Measurements from ENCODE around the gene PTPN14. TPM values are rescaled to one million over a fixed set of nuclear protein-coding genes. Genes with fewer than 3 reads are reported as not detected.
A peak's percentile ranks its signal among the peaks of the same experiment; 100 is the strongest.

Gene PTPN14
- total RNA-seq, 1 donor from 2014 or later, result 43.7 TPM

GRCh38 chr1:214586621-214587020 lies 35.2 kb upstream of the PTPN14 start:
- no peak for ATAC-seq
- no peak for DNase-seq
- TF ChIP-seq CTCF (IDR thresholded peaks at IDR 0.05), result no peak
- H3K36me3 ChIP-seq, result no peaks in the 10 kb centered on the region
- H3K27ac ChIP-seq, result no peak overlapping the region
- H3K27me3 ChIP-seq, result no peaks in the 10 kb centered on the region
- no peaks in the 10 kb centered on the region for H3K9me3 ChIP-seq
- no peak overlapping the region for H3K4me3 ChIP-seq
- H3K4me1 ChIP-seq, result no peaks in the 10 kb centered on the region
- intact Hi-C loops (cut with DNase I), result loop anchor here (10.0 kb wide), 1 partner anchor 252 kb away; no protein-coding TSS in a partner anchor

- DNase-seq (no peak), ATAC-seq (peak; percentile 68)
- H3K4me3 ChIP-seq, result no peak overlapping the region
- no peaks in the 10 kb centered on the region for H3K4me1 ChIP-seq
- H3K27me3 ChIP-seq, result no peaks in the 10 kb centered on the region
- no peak overlapping the region for H3K27ac ChIP-seq
- intact Hi-C loops (cut with DNase I), result loop anchor here (10.0 kb wide), 1 partner anchor 250 kb away; no protein-coding TSS in a partner anchor
- H3K36me3 ChIP-seq, result no peaks in the 10 kb centered on the region
- TF ChIP-seq CTCF (IDR thresholded peaks at IDR 0.05), result peak; percentile 66
- H3K9me3 ChIP-seq, result no peaks in the 10 kb centered on the region
Observed at GRCh38 chr1:214584805-214585766, 33.7 kb upstream of the PTPN14 start.

DNA sequence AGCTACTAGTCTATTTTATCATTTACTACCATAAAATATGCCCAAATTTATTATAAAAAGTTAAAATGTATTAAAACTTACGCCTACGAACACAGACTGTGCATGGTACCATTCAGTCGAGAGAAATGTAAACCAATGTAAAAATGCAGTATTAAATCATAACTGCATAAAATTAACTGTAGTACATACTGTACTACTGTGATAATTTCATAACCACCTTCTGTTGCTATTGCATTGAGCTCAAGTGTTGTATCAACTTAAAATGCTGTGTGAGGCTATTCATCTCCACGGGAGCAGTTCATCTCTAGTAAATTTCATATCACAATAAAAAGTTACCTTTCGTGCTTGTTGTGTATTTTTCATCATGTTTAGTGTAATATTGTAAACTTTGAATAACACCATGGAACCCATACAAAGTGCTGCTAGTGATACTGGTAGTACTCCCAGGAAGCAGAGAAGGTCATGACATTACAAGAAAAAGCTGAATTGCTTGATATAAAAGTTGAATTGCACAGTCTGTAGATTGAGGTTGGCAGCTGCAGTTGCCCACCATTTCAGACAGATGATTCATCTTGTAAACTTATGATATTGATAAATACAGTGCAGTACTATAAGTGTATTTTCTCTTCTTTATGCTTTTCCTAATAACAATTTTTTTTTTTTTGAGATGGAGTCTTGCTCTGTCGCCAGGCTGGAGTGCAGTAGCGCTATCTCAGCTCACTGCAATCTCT lies 32.6 kb upstream of the PTPN14 start:
- Histone ChIP-seq H3K27ac (no peak overlapping the region), H3K4me1 (no peaks in the 10 kb centered on the region), H3K27me3 (no peaks in the 10 kb centered on the region), H3K4me3 (no peak overlapping the region), H3K9me3 (no peaks in the 10 kb centered on the region), H3K36me3 (no peaks in the 10 kb centered on the region)
- ATAC-seq (no peak), DNase-seq (no peak)
- TF ChIP-seq CTCF (IDR thresholded peaks at IDR 0.05), result no peak
- intact Hi-C loops (cut with DNase I), result loop anchor here (10.0 kb wide), 1 partner anchor 249 kb away; no protein-coding TSS in a partner anchor

DNA sequence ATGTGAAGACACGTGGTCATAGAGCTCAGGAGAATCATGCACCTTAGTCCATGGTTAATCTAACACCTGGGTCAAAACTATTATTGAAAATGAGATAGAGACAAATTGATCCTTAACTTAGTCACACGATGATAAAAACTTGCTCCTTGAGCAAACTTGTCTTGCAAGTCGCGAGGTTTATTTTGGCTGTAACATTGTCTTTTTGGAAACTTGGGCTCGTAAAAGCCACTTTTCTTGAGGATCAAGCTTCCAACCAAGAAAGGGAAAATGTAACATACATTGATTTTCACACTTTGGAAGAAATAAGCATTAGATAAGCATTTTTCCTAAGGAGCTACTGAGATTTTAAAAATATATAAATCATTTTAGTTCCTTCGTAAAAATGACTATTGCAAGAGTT lies 31.7 kb upstream of the PTPN14 start:
- no peak for ATAC-seq
- intact Hi-C loops (cut with DNase I), result loop anchor here (10.0 kb wide), 1 partner anchor 248 kb away; no protein-coding TSS in a partner anchor

More for the DNA sequence above, 31.7 kb upstream of the PTPN14 start:
- H3K4me1 ChIP-seq, result no peaks in the 10 kb centered on the region
- TF ChIP-seq CTCF (IDR thresholded peaks at IDR 0.05), result no peak
- H3K27ac ChIP-seq, result no peak overlapping the region
- H3K4me3 ChIP-seq, result no peak overlapping the region
- no peaks in the 10 kb centered on the region for H3K36me3 ChIP-seq
- no peaks in the 10 kb centered on the region for H3K27me3 ChIP-seq
- H3K9me3 ChIP-seq, result no peaks in the 10 kb centered on the region
- DNase-seq, result no peak

Measured in upper lobe of right lung (tissue), 1 donor.